Tibial nerve (tissue), 4 donors: ENCODE results near the gene CHMP4B. TPM values are rescaled to one million over a fixed set of nuclear protein-coding genes. Genes with fewer than 3 reads are reported as not detected.

Experiments used
- DNase-seq, 2 donors: peaks; one replicate each; pipeline ENCODE4 v3.0.0-alpha.2; 2019; ENCODE audit warnings: low spot score in 2 of 2
- H3K27ac ChIP-seq, 4 donors: fragments of 200-600 bp; sonication (generic) in 3 of 4; one replicate each; pipeline ENCODE4 v1.5.1; 2017 to 2019; ENCODE audit warnings: mild to moderate bottlenecking in 1 of 4
- H3K27me3 ChIP-seq, 2 donors: fragments of 200-600 bp; sonication (generic) in 1 of 2; one replicate each; pipeline versions ENCODE4 v1.5.1 to v1.6.0; 2017 to 2019
- H3K36me3 ChIP-seq, 3 donors: fragments of 200-600 bp; sonication (generic); one replicate each; pipeline ENCODE4 v1.5.1; 2018 to 2019
- H3K4me1 ChIP-seq, 4 donors: fragments of 200-600 bp; sonication (generic) in 3 of 4; one replicate each; pipeline ENCODE4 v1.5.1; 2017 to 2019
- H3K4me3 ChIP-seq, 4 donors: fragments of 200-600 bp; sonication (generic) in 3 of 4; one replicate each; pipeline ENCODE4 v1.5.1; 2017 to 2019; ENCODE audit warnings: mild to moderate bottlenecking in 1 of 4, moderate library complexity in 1 of 4
- H3K9me3 ChIP-seq, 4 donors: fragments of 200-600 bp; sonication (generic) in 3 of 4; one replicate each; pipeline ENCODE4 v1.5.1; 2017 to 2019
- CTCF ChIP-seq, 5 experiments: fragments of 200-600 bp in 3 of 5; fragments of 450-650 bp in 2 of 5; sonication (generic) in 3 of 5; IDR thresholded peaks; one replicate each; pipeline ENCODE4 v1.5.1; 2016 to 2019; ENCODE audit warnings: antibody characterized with exemption in 5 of 5, mild to moderate bottlenecking in 3 of 5, moderate library complexity in 2 of 5
- EP300 ChIP-seq, 2 donors: sonication (generic); formaldehyde crosslinking; IDR thresholded peaks; one replicate each; pipeline ENCODE4 v1.6.1; 2017; ENCODE audit warnings: antibody characterized with exemption in 2 of 2, mild to moderate bottlenecking in 1 of 2
- POLR2A ChIP-seq, 2 donors: fragments of 450-650 bp; IDR thresholded peaks; one replicate each; pipeline ENCODE4 v1.6.1; 2017; ENCODE audit warnings: antibody characterized with exemption in 2 of 2, mild to moderate bottlenecking in 2 of 2, moderate library complexity in 2 of 2
- WGBS, 2 donors: methylation state at CpG; one replicate each; pipeline ENCODE4 v1.1.5; 2018; 5-methylcytosine and 5-hydroxymethylcytosine counted together
- total RNA-seq, 4 donors: library from RNA; depleted of rRNA; stranded (reverse); fragments of >200 nt; gene quantifications; one replicate each; pipeline ENCODE4 v1.1.0, GENCODE V29; 2016

CHMP4B gene
- total RNA-seq, 4 donors from 2014 or later: 72.0 to 93.1 (median 78.9) TPM

GRCh38 chr20:33857722-33858563 is 46.8 kb downstream of the CHMP4B start:
- Histone ChIP-seq H3K27ac (peak overlapping the region in 1 of 4 donors; percentile 40), H3K9me3 (no peaks in the 10 kb centered on the region), H3K36me3 (peaks cover 0 to 55% (median 4%) of the 10 kb centered on the region in 3 donors), H3K27me3 (no peaks in the 10 kb centered on the region), H3K4me3 (no peak overlapping the region), H3K4me1 (peaks cover 0 to 19% (median 3%) of the 10 kb centered on the region in 4 donors)
- TF ChIP-seq CTCF (IDR thresholded peaks at IDR 0.05): no peak
- TF ChIP-seq EP300 (IDR thresholded peaks at IDR 0.05): no peak
- 74 to 77% methylated on average over 13 of the region's 13 CpGs for WGBS, 2 donors
- no peak for DNase-seq

GRCh38 chr20:33858666-33859065 is 47.5 kb downstream of the CHMP4B start:
- Histone ChIP-seq H3K9me3 (no peaks in the 10 kb centered on the region), H3K4me1 (peaks cover 0 to 21% (median 4%) of the 10 kb centered on the region in 4 donors), H3K27ac (peak overlapping the region in 1 of 4 donors; percentile 5), H3K36me3 (peaks cover 0 to 47% (median 4%) of the 10 kb centered on the region in 3 donors), H3K27me3 (no peaks in the 10 kb centered on the region), H3K4me3 (no peak overlapping the region)
- TF ChIP-seq POLR2A (IDR thresholded peaks at IDR 0.05) (no peak), EP300 (IDR thresholded peaks at IDR 0.05) (no peak), CTCF (IDR thresholded peaks at IDR 0.05) (no peak)
- 86 to 88% methylated on average over 4 of the region's 4 CpGs for WGBS, 2 donors
- no peak for DNase-seq

- TF ChIP-seq CTCF (IDR thresholded peaks at IDR 0.05) (no peak), POLR2A (IDR thresholded peaks at IDR 0.05) (no peak), EP300 (IDR thresholded peaks at IDR 0.05) (peak in 1 of 2 donors; percentile 16)
- H3K27me3 ChIP-seq: no peaks in the 10 kb centered on the region
- no peak overlapping the region for H3K27ac ChIP-seq
- peaks cover 0 to 21% (median 4%) of the 10 kb centered on the region in 4 donors for H3K4me1 ChIP-seq
- WGBS, 2 donors: 49 to 50% methylated on average over 10 to 11 of the region's 12 CpGs
- no peaks in the 10 kb centered on the region for H3K9me3 ChIP-seq
- H3K36me3 ChIP-seq: peaks cover 0 to 42% (median 4%) of the 10 kb centered on the region in 3 donors
- DNase-seq: no peak
- H3K4me3 ChIP-seq: no peak overlapping the region
Observed at GRCh38 chr20:33859157-33859695, 48.1 kb downstream of the CHMP4B start.

GRCh38 chr20:33859751-33860150 is 48.6 kb downstream of the CHMP4B start:
- Histone ChIP-seq H3K36me3 (peaks cover 0 to 37% (median 4%) of the 10 kb centered on the region in 3 donors), H3K9me3 (no peaks in the 10 kb centered on the region), H3K27ac (no peak overlapping the region), H3K27me3 (no peaks in the 10 kb centered on the region), H3K4me3 (no peak overlapping the region), H3K4me1 (peaks cover 0 to 21% (median 4%) of the 10 kb centered on the region in 4 donors)
- TF ChIP-seq CTCF (IDR thresholded peaks at IDR 0.05): no peak
- DNase-seq: no peak
- WGBS, 2 donors: 64 to 76% methylated on average over 3 of the region's 3 CpGs

GRCh38 chr20:33861458-33861857 is 50.3 kb downstream of the CHMP4B start:
- Histone ChIP-seq H3K27me3 (no peaks in the 10 kb centered on the region), H3K4me1 (peaks cover 0 to 21% (median 4%) of the 10 kb centered on the region in 4 donors), H3K9me3 (no peaks in the 10 kb centered on the region), H3K36me3 (peaks cover 0 to 20% (median 0%) of the 10 kb centered on the region in 3 donors), H3K4me3 (no peak overlapping the region), H3K27ac (no peak overlapping the region)
- TF ChIP-seq POLR2A (IDR thresholded peaks at IDR 0.05): no peak
- no peak for TF ChIP-seq CTCF (IDR thresholded peaks at IDR 0.05)
- TF ChIP-seq EP300 (IDR thresholded peaks at IDR 0.05): no peak
- WGBS, 2 donors: 89 to 90% methylated on average over 8 to 9 of the region's 9 CpGs
- DNase-seq: no peak
